HEK293T (cell line): ENCODE results near the gene MND1.

Source experiments
- NFRKB ChIP-seq: fragments of 450-650 bp; IDR thresholded peaks from 2 replicates; pipeline ENCODE4 v1.6.1; 2016; ENCODE audit warnings: mild to moderate bottlenecking, moderate library complexity
- SP1 ChIP-seq: fragments of 450-650 bp; IDR thresholded peaks from 2 replicates; pipeline ENCODE4 v1.6.1; 2017
- SUZ12 ChIP-seq: fragments of 450-650 bp; IDR thresholded peaks from 2 replicates; pipeline ENCODE4 v1.6.1; 2016; ENCODE audit warnings: mild to moderate bottlenecking

- no peak for TF ChIP-seq SP1
- no peak for TF ChIP-seq NFRKB
- no peak for TF ChIP-seq SUZ12
Measured at GRCh38 chr4:153310793-153311192, 33.7 kb upstream of the MND1 start.
